DMS114 treated with DMSO at 0.1 percent for 48 hours (cell line): ENCODE data around the gene CDT1.

Experiments used
- DNase-seq: peaks from one replicate; lab custom pipeline; 2025; ENCODE audit not compliant: unreplicated experiment; lab: John Stamatoyannopoulos, UW

The CDT1 gene

GRCh38 chr16:88803264-88803987 is at the start of gene CDT1:
TSS of gene CDT1 (plus strand) at chr16:88803789. CDS start at chr16:88803832, 43 bp downstream.
- DNase-seq, result peak; percentile 47

GRCh38 chr16:88754109-88754911 is 49.3 kb upstream of the CDT1 start:
- no peak for DNase-seq

- peak; percentile 37 for DNase-seq
Observed at GRCh38 chr16:88754912-88755744, 48.5 kb upstream of the CDT1 start.

GRCh38 chr16:88755745-88756443 is 47.7 kb upstream of the CDT1 start:
- DNase-seq, result no peak

GRCh38 chr16:88758227-88758943 is 45.2 kb upstream of the CDT1 start:
- DNase-seq, result no peak

- DNase-seq, result no peak
Observed at GRCh38 chr16:88758944-88759244, 44.7 kb upstream of the CDT1 start.

- no peak for DNase-seq
Observed at GRCh38 chr16:88759245-88759975, 44.2 kb upstream of the CDT1 start.

- no peak for DNase-seq
Observed at GRCh38 chr16:88759976-88760350, 43.6 kb upstream of the CDT1 start.

GRCh38 chr16:88760424-88761142 is 43.0 kb upstream of the CDT1 start:
- DNase-seq, result no peak

- no peak for DNase-seq
Observed at GRCh38 chr16:88761143-88761534, 42.5 kb upstream of the CDT1 start.

GRCh38 chr16:88761830-88762229 is 41.8 kb upstream of the CDT1 start:
- no peak for DNase-seq

- no peak for DNase-seq
Observed at GRCh38 chr16:88762258-88762870, 41.2 kb upstream of the CDT1 start.

- DNase-seq, result no peak
Observed at GRCh38 chr16:88762941-88763340, 40.6 kb upstream of the CDT1 start.

- DNase-seq, result no peak
Observed at GRCh38 chr16:88763502-88764053, 40.0 kb upstream of the CDT1 start.

- DNase-seq, result no peak
Observed at GRCh38 chr16:88764080-88764479, 39.5 kb upstream of the CDT1 start.

- DNase-seq, result no peak
Observed at GRCh38 chr16:88764913-88765349, 38.7 kb upstream of the CDT1 start.

GRCh38 chr16:88766975-88767374 is 36.6 kb upstream of the CDT1 start:
- DNase-seq, result no peak

GRCh38 chr16:88767546-88768070 is 36.0 kb upstream of the CDT1 start:
- no peak for DNase-seq
